ENCODE results near the gene DAPK2.

DAPK2 gene

DNA sequence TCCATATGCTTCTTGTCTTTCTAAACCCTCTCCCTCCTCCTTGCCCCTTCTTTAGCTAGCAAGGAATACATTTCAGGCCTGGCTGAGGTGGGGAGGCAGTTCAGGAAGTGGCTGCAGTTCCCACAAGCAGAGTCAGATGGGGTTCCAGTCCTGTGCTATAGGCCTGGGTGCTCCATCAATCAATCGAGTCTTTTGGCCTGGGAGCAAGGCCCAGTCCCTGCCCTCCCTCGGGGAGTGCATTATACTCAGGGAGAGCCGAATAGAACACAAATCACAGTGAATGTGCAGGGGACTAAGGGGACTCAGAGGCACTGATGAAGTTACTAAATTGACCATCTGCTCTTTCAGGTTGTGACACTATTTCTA, 154.5 kb downstream of the DAPK2 start:
- TF ChIP-seq, protein P1, sequence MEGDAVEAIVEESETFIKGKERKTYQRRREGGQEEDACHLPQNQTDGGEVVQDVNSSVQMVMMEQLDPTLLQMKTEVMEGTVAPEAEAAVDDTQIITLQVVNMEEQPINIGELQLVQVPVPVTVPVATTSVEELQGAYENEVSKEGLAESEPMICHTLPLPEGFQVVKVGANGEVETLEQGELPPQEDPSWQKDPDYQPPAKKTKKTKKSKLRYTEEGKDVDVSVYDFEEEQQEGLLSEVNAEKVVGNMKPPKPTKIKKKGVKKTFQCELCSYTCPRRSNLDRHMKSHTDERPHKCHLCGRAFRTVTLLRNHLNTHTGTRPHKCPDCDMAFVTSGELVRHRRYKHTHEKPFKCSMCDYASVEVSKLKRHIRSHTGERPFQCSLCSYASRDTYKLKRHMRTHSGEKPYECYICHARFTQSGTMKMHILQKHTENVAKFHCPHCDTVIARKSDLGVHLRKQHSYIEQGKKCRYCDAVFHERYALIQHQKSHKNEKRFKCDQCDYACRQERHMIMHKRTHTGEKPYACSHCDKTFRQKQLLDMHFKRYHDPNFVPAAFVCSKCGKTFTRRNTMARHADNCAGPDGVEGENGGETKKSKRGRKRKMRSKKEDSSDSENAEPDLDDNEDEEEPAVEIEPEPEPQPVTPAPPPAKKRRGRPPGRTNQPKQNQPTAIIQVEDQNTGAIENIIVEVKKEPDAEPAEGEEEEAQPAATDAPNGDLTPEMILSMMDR (conservative IDR thresholded peaks at IDR 0.05; ENCODE audit: low read length), result no peak
- TF ChIP-seq EZH2phosphoT487 (IDR thresholded peaks at IDR 0.05; ENCODE audit: borderline replicate concordance), result no peak
- H3K4me1 ChIP-seq (ENCODE audit: insufficient read depth, low read length, poor library complexity, severe bottlenecking), result peaks cover 55% of the 10 kb centered on the region

DNA sequence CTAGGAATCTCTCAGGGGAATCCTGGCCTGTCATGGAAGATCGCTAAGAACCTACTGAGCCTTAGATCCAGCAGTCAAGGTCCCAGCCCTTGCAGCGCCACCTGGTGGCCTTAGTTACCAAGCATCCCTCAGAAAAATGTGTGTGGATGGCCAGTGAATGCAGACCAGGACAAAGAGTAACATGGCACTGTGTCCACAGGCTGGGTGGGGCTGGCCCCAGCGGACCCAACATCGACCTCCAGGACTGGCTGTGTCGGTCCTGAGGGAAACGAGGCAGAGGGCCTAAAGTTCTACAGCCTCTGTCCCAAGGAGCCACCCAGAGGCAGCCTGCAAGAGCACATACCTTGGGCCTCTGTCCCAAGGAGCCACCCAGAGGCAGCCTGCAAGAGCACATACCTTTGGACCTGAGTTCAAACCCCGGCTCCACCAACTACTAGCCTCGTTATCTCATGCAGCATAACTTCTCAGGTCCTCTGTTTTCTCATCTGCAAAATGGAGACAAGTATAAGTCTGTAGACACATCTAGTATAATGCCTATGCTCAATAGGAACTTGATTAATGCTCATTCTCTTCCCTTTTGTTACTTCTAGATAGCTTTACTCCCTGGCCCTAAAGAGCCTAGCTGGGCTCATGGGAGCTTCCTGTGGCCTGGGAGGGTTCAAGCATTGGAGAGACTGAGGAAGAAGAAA, 155.1 kb downstream of the DAPK2 start:
- no peaks in the 10 kb centered on the region for H3K9me2 ChIP-seq (replicated peaks; ENCODE audit: low read depth, low read length)
- no peaks in the 10 kb centered on the region for H3K27me3 ChIP-seq (ENCODE audit: insufficient read depth, low read length, poor library complexity, severe bottlenecking)
- peak overlapping the region; percentile 61 for H3K4me2 ChIP-seq (ENCODE audit: low read depth, low read length, poor library complexity, severe bottlenecking)
- H4K20me1 ChIP-seq (ENCODE audit: insufficient read depth, low read length, poor library complexity, severe bottlenecking), result no peaks in the 10 kb centered on the region
- H3K79me2 ChIP-seq (ENCODE audit: insufficient read depth, low read length), result no peaks in the 10 kb centered on the region
- H3K4me1 ChIP-seq (ENCODE audit: insufficient read depth, low read length, poor library complexity, severe bottlenecking), result peaks cover 49% of the 10 kb centered on the region
- no peaks in the 10 kb centered on the region for H3K36me3 ChIP-seq (ENCODE audit: insufficient read depth, low read length)
- H2AFZ ChIP-seq (ENCODE audit: low read length), result no peak overlapping the region
- peaks cover 3% of the 10 kb centered on the region; the same call in 1 of the 2 replicates for H3F3A ChIP-seq (ENCODE audit: low read depth)
- no peak for TF ChIP-seq EZH2phosphoT487 (IDR thresholded peaks at IDR 0.05; ENCODE audit: borderline replicate concordance)
- TF ChIP-seq, protein P1 (conservative IDR thresholded peaks at IDR 0.05; ENCODE audit: low read length), result peak; percentile 99
- H3K9ac ChIP-seq (ENCODE audit: low read depth, low read length, poor library complexity, severe bottlenecking), result peak overlapping the region; percentile 24
- H3K9me3 ChIP-seq (ENCODE audit: insufficient read depth, low read depth, low read length), result no peaks in the 10 kb centered on the region
- H3K4me3 ChIP-seq (ENCODE audit: low read length, poor library complexity, severe bottlenecking), result peak overlapping the region; percentile 11

More for the DNA sequence above, 154.5 kb downstream of the DAPK2 start:
- H3F3A ChIP-seq (ENCODE audit: low read depth), result peaks cover 3% of the 10 kb centered on the region; the same call in 1 of the 2 replicates
- H3K36me3 ChIP-seq (ENCODE audit: insufficient read depth, low read length), result no peaks in the 10 kb centered on the region
- H3K9ac ChIP-seq (ENCODE audit: low read depth, low read length, poor library complexity, severe bottlenecking), result peak overlapping the region; percentile 24
- H3K9me2 ChIP-seq (replicated peaks; ENCODE audit: low read depth, low read length), result no peaks in the 10 kb centered on the region
- no peaks in the 10 kb centered on the region for H3K79me2 ChIP-seq (ENCODE audit: insufficient read depth, low read length)
- H2AFZ ChIP-seq (ENCODE audit: low read length), result no peak overlapping the region
- no peaks in the 10 kb centered on the region for H3K9me3 ChIP-seq (ENCODE audit: insufficient read depth, low read depth, low read length)
- peak overlapping the region; percentile 11 for H3K4me3 ChIP-seq (ENCODE audit: low read length, poor library complexity, severe bottlenecking)
- no peaks in the 10 kb centered on the region for H3K27me3 ChIP-seq (ENCODE audit: insufficient read depth, low read length, poor library complexity, severe bottlenecking)
- peak overlapping the region; percentile 61 for H3K4me2 ChIP-seq (ENCODE audit: low read depth, low read length, poor library complexity, severe bottlenecking)
- H4K20me1 ChIP-seq (ENCODE audit: insufficient read depth, low read length, poor library complexity, severe bottlenecking), result no peaks in the 10 kb centered on the region

DNA sequence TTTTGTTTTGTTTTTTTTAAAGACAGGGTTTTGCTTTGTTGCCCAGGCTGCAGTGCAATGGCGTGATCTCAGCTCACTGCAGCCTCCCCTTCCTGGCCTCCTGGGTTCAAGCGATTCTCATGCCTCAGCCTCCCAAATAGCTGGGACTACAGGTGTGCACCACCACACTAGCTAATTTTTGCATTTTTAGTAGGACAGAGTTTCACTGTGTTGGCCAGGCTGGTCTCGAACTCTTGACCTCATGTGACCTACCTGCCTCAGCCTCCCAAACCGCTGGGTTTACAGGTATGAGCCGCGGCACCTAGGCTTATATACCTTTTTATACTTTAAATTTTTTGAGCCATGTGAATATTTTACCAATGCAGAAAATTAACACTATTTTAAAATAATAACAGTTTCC, 155.7 kb downstream of the DAPK2 start:
- H3K36me3 ChIP-seq (ENCODE audit: insufficient read depth, low read length), result no peaks in the 10 kb centered on the region
- H4K20me1 ChIP-seq (ENCODE audit: insufficient read depth, low read length, poor library complexity, severe bottlenecking), result no peaks in the 10 kb centered on the region
- no peak overlapping the region for H3K9ac ChIP-seq (ENCODE audit: low read depth, low read length, poor library complexity, severe bottlenecking)
- TF ChIP-seq, protein P1 (conservative IDR thresholded peaks at IDR 0.05; ENCODE audit: low read length), result no peak
- TF ChIP-seq EZH2phosphoT487 (IDR thresholded peaks at IDR 0.05; ENCODE audit: borderline replicate concordance), result no peak
- no peaks in the 10 kb centered on the region for H3K27me3 ChIP-seq (ENCODE audit: insufficient read depth, low read length, poor library complexity, severe bottlenecking)
- H3K4me1 ChIP-seq (ENCODE audit: insufficient read depth, low read length, poor library complexity, severe bottlenecking), result peaks cover 43% of the 10 kb centered on the region
- no peaks in the 10 kb centered on the region for H3K9me3 ChIP-seq (ENCODE audit: insufficient read depth, low read depth, low read length)
- H2AFZ ChIP-seq (ENCODE audit: low read length), result no peak overlapping the region
- H3F3A ChIP-seq (ENCODE audit: low read depth), result peaks cover 3% of the 10 kb centered on the region; the same call in 1 of the 2 replicates
- no peaks in the 10 kb centered on the region for H3K79me2 ChIP-seq (ENCODE audit: insufficient read depth, low read length)
- no peak overlapping the region for H3K4me2 ChIP-seq (ENCODE audit: low read depth, low read length, poor library complexity, severe bottlenecking)
- no peaks in the 10 kb centered on the region for H3K9me2 ChIP-seq (replicated peaks; ENCODE audit: low read depth, low read length)
- no peak overlapping the region for H3K4me3 ChIP-seq (ENCODE audit: low read length, poor library complexity, severe bottlenecking)

Measured in Loucy (cell line).